ENCODE data around the gene CDK14. TPM values are rescaled to one million over a fixed set of nuclear protein-coding genes. Genes with fewer than 3 reads are reported as not detected.

Gene CDK14
- total and polyA plus RNA-seq, 5 donors from 2014 or later, result 0.58 to 4.0 (median 2.3) TPM

DNA sequence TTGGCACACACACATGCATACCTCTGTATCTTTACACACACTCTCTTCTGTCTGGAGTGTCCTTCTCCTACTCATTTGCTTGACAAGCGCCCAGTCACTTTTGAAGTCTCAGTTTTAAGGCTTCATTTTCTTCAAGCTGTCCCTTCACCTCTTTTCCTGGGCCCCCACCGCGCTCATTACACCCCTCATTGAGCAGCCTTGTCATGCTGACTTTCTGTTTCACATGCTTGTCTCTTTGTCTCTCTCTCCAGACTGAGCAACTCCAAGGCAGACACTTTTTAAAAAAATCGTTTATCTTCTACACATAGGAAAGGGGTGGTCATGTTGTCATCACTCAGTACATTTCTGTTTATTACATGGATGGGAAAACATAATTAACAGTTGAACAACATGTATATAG lies 442.9 kb downstream of the CDK14 start:
- Histone ChIP-seq H3K36me3 (ENCODE audit: control insufficient read depth, insufficient read depth, low read length) (no peaks in the 10 kb centered on the region), H3K27ac (ENCODE audit: insufficient read depth, low read length, poor library complexity, severe bottlenecking) (no peak overlapping the region), H3K9me3 (ENCODE audit: control insufficient read depth in 2 of 2, low read length in 2 of 2) (no peaks in the 10 kb centered on the region), H3K4me3 (ENCODE audit: low read depth, low read length) (no peak overlapping the region), H3K4me1 (ENCODE audit: control insufficient read depth, insufficient read depth, low read length, poor library complexity, severe bottlenecking) (no peaks in the 10 kb centered on the region), H3K27me3 (ENCODE audit: control insufficient read depth, insufficient read depth, low read length) (no peaks in the 10 kb centered on the region)
- no peak for DNase-seq
- Mint-ChIP-seq H3K27ac (no peak overlapping the region), H3K27me3 (no peaks in the 10 kb centered on the region), H3K4me1 (no peaks in the 10 kb centered on the region), H3K36me3 (no peaks in the 10 kb centered on the region), H3K4me3 (no peak overlapping the region), H3K9me3 (no peaks in the 10 kb centered on the region)
- no peak for ATAC-seq (ENCODE audit: low read depth in 2 of 2)

DNA sequence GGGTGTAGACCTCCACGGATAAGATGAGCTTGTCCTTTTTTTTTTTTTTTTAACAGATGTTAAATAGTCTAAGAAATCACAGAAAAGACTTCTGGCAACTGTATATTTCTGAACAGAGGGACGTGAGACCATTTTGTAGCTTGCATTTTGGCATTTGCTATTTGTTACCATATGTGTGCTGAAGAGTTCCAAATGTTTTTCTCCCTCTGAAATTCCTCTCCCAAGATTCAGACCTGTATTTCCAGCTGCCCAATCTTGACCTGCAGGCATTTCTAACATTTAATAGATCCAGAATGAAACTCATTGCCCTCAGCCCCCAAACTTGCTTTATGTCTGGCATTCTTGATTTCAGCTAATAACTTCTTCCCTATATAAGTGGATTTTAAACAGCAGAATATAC lies 445.0 kb downstream of the CDK14 start:
- Histone ChIP-seq H3K9me3 (ENCODE audit: control insufficient read depth in 2 of 2, low read length in 2 of 2) (no peaks in the 10 kb centered on the region), H3K36me3 (ENCODE audit: control insufficient read depth, insufficient read depth, low read length) (no peaks in the 10 kb centered on the region), H3K4me1 (ENCODE audit: control insufficient read depth, insufficient read depth, low read length, poor library complexity, severe bottlenecking) (no peaks in the 10 kb centered on the region), H3K27me3 (ENCODE audit: control insufficient read depth, insufficient read depth, low read length) (no peaks in the 10 kb centered on the region), H3K27ac (ENCODE audit: insufficient read depth, low read length, poor library complexity, severe bottlenecking) (no peak overlapping the region), H3K4me3 (ENCODE audit: low read depth, low read length) (no peak overlapping the region)
- Mint-ChIP-seq H3K4me1 (no peaks in the 10 kb centered on the region), H3K9me3 (no peaks in the 10 kb centered on the region), H3K27me3 (no peaks in the 10 kb centered on the region), H3K36me3 (no peaks in the 10 kb centered on the region), H3K27ac (no peak overlapping the region), H3K4me3 (no peak overlapping the region)
- DNase-seq, result no peak
- ATAC-seq (ENCODE audit: low read depth in 2 of 2), result no peak

DNA sequence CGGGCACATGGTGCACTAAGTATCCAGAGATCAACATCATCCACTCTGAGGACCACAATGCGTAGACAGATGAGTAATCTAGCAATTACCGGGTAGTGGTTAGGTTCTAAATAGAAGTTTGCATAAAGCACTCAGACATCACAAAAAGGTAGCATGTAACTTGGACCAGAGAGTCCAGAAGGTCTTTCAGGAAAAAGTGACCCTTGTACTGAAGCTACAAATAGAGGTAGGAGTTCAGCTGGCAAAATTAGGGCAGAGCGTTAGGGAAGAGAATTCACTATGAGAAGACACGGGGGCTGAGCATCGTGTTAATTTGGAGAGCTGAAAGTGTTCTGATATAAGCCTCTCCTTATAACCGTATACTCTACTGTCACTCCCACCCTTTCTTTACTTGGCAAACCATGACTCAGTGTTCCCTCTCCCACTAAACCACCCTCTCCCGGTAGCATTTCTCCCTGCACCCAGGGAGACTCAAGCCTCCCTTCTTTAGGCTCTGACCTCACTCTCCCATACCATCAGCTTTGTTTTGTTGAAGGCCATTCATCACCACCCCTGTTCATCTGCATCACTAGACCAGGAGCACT lies 445.9 kb downstream of the CDK14 start:
- Histone ChIP-seq H3K27ac (ENCODE audit: insufficient read depth, low read length, poor library complexity, severe bottlenecking) (no peak overlapping the region), H3K27me3 (ENCODE audit: control insufficient read depth, insufficient read depth, low read length) (no peaks in the 10 kb centered on the region), H3K36me3 (ENCODE audit: control insufficient read depth, insufficient read depth, low read length) (no peaks in the 10 kb centered on the region), H3K9me3 (ENCODE audit: control insufficient read depth in 2 of 2, low read length in 2 of 2) (no peaks in the 10 kb centered on the region), H3K4me3 (ENCODE audit: low read depth, low read length) (no peak overlapping the region), H3K4me1 (ENCODE audit: control insufficient read depth, insufficient read depth, low read length, poor library complexity, severe bottlenecking) (no peaks in the 10 kb centered on the region)
- no peaks in the 10 kb centered on the region for H3K36me3 Mint-ChIP-seq
- H3K4me1 Mint-ChIP-seq, result no peaks in the 10 kb centered on the region
- no peak overlapping the region for H3K4me3 Mint-ChIP-seq
- H3K27me3 Mint-ChIP-seq, result no peaks in the 10 kb centered on the region
- ATAC-seq (ENCODE audit: low read depth in 2 of 2), result no peak
- no peak overlapping the region for H3K27ac Mint-ChIP-seq
- no peak for DNase-seq
- H3K9me3 Mint-ChIP-seq, result no peaks in the 10 kb centered on the region

DNA sequence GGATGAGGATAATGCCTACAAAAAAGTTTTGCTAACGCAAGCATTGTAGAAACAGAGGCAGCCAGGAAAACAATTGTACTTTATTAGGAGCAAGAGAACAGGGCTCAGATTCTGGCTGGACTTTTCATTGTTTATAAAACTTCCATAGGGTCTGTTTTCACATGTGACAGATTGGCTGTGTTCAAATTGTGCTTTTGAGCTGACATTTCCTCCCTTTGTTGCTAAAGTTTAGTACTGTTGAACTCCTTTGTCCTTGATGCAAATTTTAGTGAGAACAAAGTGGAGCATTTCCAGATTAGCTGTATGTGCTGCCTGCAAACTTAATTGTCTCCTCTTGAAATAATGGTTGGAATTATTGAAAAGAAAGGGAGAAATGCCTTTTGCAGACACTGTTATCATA lies 447.1 kb downstream of the CDK14 start:
- no peaks in the 10 kb centered on the region for H3K4me1 ChIP-seq (ENCODE audit: control insufficient read depth, insufficient read depth, low read length, poor library complexity, severe bottlenecking)
- no peaks in the 10 kb centered on the region for H3K4me1 Mint-ChIP-seq
- H3K9me3 Mint-ChIP-seq, result no peaks in the 10 kb centered on the region
- no peaks in the 10 kb centered on the region for H3K9me3 ChIP-seq (ENCODE audit: control insufficient read depth in 2 of 2, low read length in 2 of 2)
- H3K27ac Mint-ChIP-seq, result no peak overlapping the region
- H3K27me3 ChIP-seq (ENCODE audit: control insufficient read depth, insufficient read depth, low read length), result no peaks in the 10 kb centered on the region
- no peaks in the 10 kb centered on the region for H3K36me3 ChIP-seq (ENCODE audit: control insufficient read depth, insufficient read depth, low read length)
- H3K27ac ChIP-seq (ENCODE audit: insufficient read depth, low read length, poor library complexity, severe bottlenecking), result no peak overlapping the region
- DNase-seq (no peak), ATAC-seq (ENCODE audit: low read depth in 2 of 2) (no peak)
- H3K4me3 ChIP-seq (ENCODE audit: low read depth, low read length), result no peak overlapping the region
- H3K36me3 Mint-ChIP-seq, result no peaks in the 10 kb centered on the region
- H3K27me3 Mint-ChIP-seq, result no peaks in the 10 kb centered on the region
- no peak overlapping the region for H3K4me3 Mint-ChIP-seq

GRCh38 chr7:91043924-91044645 lies 448.0 kb downstream of the CDK14 start:
- no peak overlapping the region for H3K27ac ChIP-seq (ENCODE audit: insufficient read depth, low read length, poor library complexity, severe bottlenecking)

DNA sequence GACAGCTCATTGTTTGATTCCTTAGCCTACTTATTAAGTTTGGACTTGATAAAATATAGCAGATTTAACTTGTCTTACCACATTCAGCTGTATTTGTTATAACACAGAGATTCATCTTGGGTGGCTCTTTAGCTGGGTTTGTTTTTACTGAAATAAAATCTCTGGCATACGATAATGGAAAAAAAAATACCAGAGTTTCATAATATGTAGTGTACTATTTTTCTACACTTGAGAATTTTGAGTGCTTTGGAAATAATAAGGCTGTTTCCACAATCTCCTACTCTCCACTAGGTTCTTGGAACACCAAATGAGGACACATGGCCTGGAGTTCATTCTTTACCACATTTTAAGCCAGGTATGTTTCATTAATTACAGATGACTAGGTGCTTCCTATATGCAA lies 449.5 kb downstream of the CDK14 start:
- Histone ChIP-seq H3K36me3 (ENCODE audit: control insufficient read depth, insufficient read depth, low read length) (no peaks in the 10 kb centered on the region), H3K9me3 (ENCODE audit: control insufficient read depth in 2 of 2, low read length in 2 of 2) (no peaks in the 10 kb centered on the region), H3K4me1 (ENCODE audit: control insufficient read depth, insufficient read depth, low read length, poor library complexity, severe bottlenecking) (no peaks in the 10 kb centered on the region), H3K27me3 (ENCODE audit: control insufficient read depth, insufficient read depth, low read length) (no peaks in the 10 kb centered on the region), H3K27ac (ENCODE audit: insufficient read depth, low read length, poor library complexity, severe bottlenecking) (no peak overlapping the region), H3K4me3 (ENCODE audit: low read depth, low read length) (no peak overlapping the region)
- Mint-ChIP-seq H3K4me3 (no peak overlapping the region), H3K27ac (no peak overlapping the region), H3K36me3 (no peaks in the 10 kb centered on the region), H3K4me1 (peaks cover 0 to 2% (median 0%) of the 10 kb centered on the region in 4 donors), H3K9me3 (peaks cover 0 to 1% (median 0%) of the 10 kb centered on the region in 7 donors), H3K27me3 (no peaks in the 10 kb centered on the region)
- ATAC-seq (ENCODE audit: low read depth in 2 of 2) (no peak), DNase-seq (no peak)

More at GRCh38 chr7:91043924-91044645, 448.0 kb downstream of the CDK14 start:
- H3K4me3 Mint-ChIP-seq, result no peak overlapping the region
- no peaks in the 10 kb centered on the region for H3K36me3 Mint-ChIP-seq
- no peaks in the 10 kb centered on the region for H3K9me3 Mint-ChIP-seq
- H3K9me3 ChIP-seq (ENCODE audit: control insufficient read depth in 2 of 2, low read length in 2 of 2), result no peaks in the 10 kb centered on the region
- H3K4me1 ChIP-seq (ENCODE audit: control insufficient read depth, insufficient read depth, low read length, poor library complexity, severe bottlenecking), result no peaks in the 10 kb centered on the region
- H3K4me3 ChIP-seq (ENCODE audit: low read depth, low read length), result no peak overlapping the region
- ATAC-seq (ENCODE audit: low read depth in 2 of 2) (no peak), DNase-seq (no peak)
- H3K36me3 ChIP-seq (ENCODE audit: control insufficient read depth, insufficient read depth, low read length), result no peaks in the 10 kb centered on the region
- H3K27ac Mint-ChIP-seq, result no peak overlapping the region
- no peaks in the 10 kb centered on the region for H3K4me1 Mint-ChIP-seq
- no peaks in the 10 kb centered on the region for H3K27me3 ChIP-seq (ENCODE audit: control insufficient read depth, insufficient read depth, low read length)
- H3K27me3 Mint-ChIP-seq, result no peaks in the 10 kb centered on the region

DNA sequence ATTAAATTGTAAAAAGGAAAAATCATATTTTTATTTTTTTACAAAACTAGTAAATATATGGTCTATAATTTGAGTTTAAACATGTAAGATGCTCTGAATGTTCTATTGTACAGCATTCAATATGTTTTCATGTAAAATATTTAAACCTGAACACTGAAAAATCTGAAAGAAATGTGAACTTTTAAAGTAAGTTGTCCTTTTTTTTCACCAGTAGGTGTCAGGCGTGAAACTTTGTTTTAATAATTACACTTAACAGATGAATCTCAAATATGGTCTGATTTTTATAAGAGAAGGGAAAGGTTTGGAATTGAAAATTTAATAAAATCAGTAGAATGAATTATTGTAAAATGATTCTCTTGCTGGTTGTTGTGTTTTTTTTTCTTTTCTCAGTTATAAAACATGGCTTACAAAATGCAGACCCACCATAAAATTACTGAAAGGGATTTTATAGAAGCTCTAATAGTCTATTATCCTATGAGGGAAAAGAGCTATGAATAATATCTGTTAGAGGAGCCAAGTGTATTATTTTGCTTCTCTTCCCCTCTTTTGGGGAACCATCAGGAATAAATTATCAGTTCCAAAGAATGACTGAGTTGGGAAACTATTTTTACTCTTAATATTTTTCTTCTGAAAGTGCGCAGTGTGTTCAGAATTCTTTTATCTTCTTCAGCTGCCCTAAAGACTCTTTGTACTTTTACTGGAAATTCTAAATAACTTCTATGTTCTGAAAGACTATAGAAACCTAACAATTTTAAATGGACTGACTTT lies 450.4 kb downstream of the CDK14 start:
- H3K27ac Mint-ChIP-seq, result no peak overlapping the region
- no peaks in the 10 kb centered on the region for H3K36me3 Mint-ChIP-seq
- no peaks in the 10 kb centered on the region for H3K27me3 ChIP-seq (ENCODE audit: control insufficient read depth, insufficient read depth, low read length)
- H3K4me3 ChIP-seq (ENCODE audit: low read depth, low read length), result no peak overlapping the region
- no peak overlapping the region for H3K4me3 Mint-ChIP-seq
- no peak overlapping the region for H3K27ac ChIP-seq (ENCODE audit: insufficient read depth, low read length, poor library complexity, severe bottlenecking)
- peaks cover 0 to 4% (median 0%) of the 10 kb centered on the region in 4 donors for H3K4me1 Mint-ChIP-seq
- H3K27me3 Mint-ChIP-seq, result no peaks in the 10 kb centered on the region
- H3K36me3 ChIP-seq (ENCODE audit: control insufficient read depth, insufficient read depth, low read length), result no peaks in the 10 kb centered on the region
- no peak for DNase-seq
- ATAC-seq (ENCODE audit: low read depth in 2 of 2), result no peak
- H3K9me3 Mint-ChIP-seq, result peaks cover 0 to 1% (median 0%) of the 10 kb centered on the region in 7 donors
- H3K9me3 ChIP-seq (ENCODE audit: control insufficient read depth in 2 of 2, low read length in 2 of 2), result no peaks in the 10 kb centered on the region
- no peaks in the 10 kb centered on the region for H3K4me1 ChIP-seq (ENCODE audit: control insufficient read depth, insufficient read depth, low read length, poor library complexity, severe bottlenecking)
